ENCODE results near the gene LAPTM4A.

GRCh38 chr2:20023688-20024087 lies 27.7 kb downstream of the LAPTM4A start:
- no peak for TF ChIP-seq POLR2A (IDR thresholded peaks at IDR 0.05; ENCODE audit: low read depth, low read length)
- no peak for TF ChIP-seq POLR2AphosphoS5 (IDR thresholded peaks at IDR 0.05; ENCODE audit: low read depth, low read length)
